ENCODE data around the gene ZDHHC8.
A peak's percentile ranks its signal among the peaks of the same experiment; 100 is the strongest.
"Not testable (repeated sequence)": the region's sequence is repeated elsewhere in the genome, so short reads cannot be mapped to it uniquely, and the experiment has no call there.

Gene ZDHHC8

DNA sequence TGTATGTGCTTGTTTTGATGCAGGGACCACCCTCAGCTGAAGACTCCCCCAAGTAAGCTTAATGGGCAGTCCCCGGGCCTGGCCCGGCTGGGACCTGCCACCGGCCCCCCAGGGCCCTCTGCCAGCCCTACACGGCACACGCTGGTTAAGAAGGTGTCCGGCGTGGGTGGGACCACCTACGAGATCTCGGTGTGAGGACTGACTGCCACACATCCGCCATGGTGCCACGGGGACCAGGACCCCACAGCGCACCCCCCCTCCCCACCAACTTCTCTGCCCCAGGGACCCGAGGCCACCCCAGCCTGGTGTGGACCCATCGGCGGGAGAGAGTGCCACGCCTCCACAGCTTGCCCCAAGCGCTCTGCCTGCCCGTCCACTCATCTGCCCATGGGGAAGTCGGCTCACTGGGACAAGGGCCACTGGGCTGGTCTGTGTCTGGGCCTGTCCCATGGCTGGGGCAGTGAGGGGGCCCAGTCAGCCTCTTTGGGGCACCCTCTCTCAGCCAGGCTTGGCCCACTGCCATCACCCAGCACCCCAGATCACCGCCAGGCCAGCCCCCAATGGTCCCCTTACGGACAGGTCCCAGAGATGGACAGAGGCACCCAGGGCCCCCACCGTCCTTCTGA lies 13.7 kb downstream of the ZDHHC8 start:
- DNase-seq (ENCODE audit: low read depth) = no peak

DNA sequence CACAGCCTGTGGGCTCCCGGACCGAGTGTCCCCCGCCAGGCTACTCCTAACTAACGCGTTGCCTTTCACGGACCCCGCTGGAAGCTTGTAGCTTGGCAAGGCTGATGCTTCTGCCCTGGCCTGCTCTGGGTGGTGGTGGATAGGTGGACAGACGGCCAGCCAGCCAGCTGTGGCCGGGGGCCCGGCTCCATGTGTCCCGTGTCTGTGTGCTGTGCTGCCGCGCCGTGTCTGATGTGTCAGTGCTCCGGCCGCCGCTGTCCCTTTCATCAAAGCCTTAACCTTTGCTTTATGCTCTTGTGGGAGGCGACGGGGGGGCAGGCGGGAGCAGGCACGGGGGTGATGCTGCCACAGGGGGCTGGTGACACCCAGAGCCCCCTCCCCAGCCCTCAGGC lies 14.2 kb downstream of the ZDHHC8 start:
- no peak for DNase-seq (ENCODE audit: low read depth)

- DNase-seq (ENCODE audit: low read depth) = no peak
Observed at GRCh38 chr22:20146777-20147176, 15.2 kb downstream of the ZDHHC8 start.

- no peak for DNase-seq (ENCODE audit: low read depth)
Observed at GRCh38 chr22:20147237-20147988, 15.8 kb downstream of the ZDHHC8 start.

DNA sequence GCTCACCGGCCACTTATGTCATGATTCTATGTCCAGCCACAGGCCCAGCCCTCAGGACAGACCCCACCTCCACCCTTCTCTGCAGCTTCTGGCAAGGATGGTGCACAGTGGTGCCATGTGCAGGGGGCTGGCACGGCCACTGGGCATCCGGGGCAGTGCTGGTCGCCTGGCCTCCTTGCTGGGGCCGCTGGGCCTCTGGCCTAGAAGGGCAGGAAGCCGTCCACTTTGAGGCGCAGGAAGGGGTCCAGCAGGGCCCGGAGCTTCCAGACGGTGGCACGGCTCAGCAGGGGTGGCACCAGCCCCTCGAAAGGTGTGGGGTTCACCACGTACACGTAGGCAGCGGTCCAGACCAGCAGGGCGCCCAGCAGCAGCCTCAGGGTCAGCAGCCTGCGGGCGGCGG lies 16.8 kb downstream of the ZDHHC8 start:
- no peak for DNase-seq (ENCODE audit: low read depth)

- no peak for DNase-seq (ENCODE audit: low read depth)
Observed at GRCh38 chr22:20149257-20150250, 17.9 kb downstream of the ZDHHC8 start.

- no peak for DNase-seq (ENCODE audit: low read depth)
Observed at GRCh38 chr22:20150381-20151275, 19.0 kb downstream of the ZDHHC8 start, which contains the start of gene CCDC188. CCDC188 (minus strand) TSS chr22:20151055; CDS start chr22:20150986, 69 bp downstream.

DNA sequence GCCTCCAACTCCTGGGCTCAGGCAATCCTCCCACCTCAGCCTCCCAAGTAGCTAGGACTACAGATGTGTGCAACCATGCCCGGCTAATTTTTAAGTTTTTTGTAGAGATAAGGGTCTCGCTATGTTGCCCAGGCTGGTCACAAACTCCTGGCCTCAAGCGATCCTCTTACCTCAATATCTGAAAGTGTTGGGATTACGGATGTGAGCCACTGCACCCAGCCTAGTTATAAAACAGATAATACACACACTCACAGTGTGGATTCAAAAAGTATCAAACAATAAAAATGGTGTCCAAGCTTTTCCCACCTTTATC lies 19.6 kb downstream of the ZDHHC8 start:
- DNase-seq (ENCODE audit: low read depth) = no peak

DNA sequence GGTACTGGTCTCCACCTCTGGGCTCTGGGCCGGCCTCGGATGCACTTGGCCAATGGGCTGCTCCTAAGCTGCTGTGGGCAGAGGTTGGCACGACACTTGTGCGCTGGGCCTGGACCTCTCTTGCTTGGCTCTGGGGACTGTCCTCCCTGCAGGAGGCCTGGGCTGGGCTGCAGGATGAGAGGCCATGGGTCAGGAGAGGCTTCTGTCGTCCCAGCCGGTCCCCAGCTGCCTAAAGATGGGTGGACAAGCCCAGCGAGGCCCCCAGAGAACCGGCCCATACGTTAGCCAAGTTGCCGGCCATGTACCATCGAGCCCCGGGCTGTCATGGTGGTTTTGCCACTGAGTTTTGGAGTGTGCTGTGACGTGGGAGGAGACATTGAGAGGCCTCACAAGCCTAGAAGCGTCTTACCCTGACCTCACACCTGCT lies 20.9 kb downstream of the ZDHHC8 start:
- DNase-seq (ENCODE audit: low read depth) = no peak

GRCh38 chr22:20153945-20154344 lies 22.3 kb downstream of the ZDHHC8 start:
- no peak for DNase-seq (ENCODE audit: low read depth)

- DNase-seq (ENCODE audit: low read depth) = no peak
Observed at GRCh38 chr22:20154602-20155187, 23.1 kb downstream of the ZDHHC8 start.

- no peak for DNase-seq (ENCODE audit: low read depth)
Observed at GRCh38 chr22:20155330-20156041, 23.9 kb downstream of the ZDHHC8 start.

DNA sequence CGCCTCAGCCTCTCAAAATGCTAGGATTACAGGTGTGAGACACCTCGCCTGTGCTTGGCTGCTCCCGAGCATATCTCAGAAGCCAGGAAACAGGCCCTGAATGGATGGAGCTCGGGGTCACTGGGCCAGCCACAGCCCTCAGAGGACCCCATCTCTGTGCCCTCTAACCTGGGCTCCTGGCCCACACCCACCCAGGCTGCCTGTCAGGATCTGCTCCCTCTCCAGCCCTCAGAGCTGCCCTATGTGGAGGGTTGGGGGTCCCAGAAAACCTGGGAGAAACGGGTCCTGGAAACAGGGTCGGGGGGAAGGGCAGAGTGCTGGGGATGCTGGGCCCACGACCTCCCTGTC lies 24.4 kb downstream of the ZDHHC8 start:
- DNase-seq (ENCODE audit: low read depth) = no peak

DNA sequence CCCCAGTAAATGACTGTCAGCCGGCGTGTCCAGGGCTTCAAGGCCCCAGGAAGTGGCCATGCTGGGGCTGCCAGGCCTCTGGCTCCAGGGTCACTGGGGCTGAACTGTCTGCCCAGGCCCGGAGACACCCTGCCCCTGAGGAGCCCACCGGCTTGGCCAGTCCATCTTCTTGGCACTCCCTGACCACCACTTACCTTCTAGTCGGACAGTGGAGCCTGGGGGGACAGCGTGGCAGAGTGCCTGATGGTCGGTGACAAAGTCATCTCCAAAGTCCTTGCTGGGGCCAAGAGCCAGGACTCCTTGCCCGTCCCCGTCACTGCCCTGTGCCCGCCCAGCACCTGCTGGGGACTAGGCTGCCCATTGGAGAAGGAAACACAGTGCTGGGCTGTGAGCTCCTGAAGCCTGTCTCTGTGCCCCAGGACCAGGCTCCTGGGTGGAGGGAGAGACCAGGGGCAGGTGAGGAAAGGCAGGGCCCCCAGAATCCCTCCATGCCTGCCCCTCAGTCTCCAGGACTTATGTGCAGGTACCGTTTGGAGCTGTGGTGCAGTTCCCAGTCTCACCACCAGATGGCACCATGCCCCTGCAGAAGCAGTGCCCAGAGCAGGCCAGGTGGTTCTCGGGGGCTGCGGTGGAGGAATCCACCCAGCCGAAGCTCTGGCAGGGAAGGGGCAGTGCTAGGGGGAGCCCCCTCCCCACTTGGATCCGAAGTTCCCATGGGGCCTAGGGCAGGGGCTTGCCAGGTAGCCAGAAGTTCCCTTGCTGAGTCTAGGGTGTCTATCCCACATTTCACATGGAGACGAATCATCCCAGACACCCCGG lies 25.2 kb downstream of the ZDHHC8 start:
- DNase-seq (ENCODE audit: low read depth) = peak; percentile 89

- DNase-seq (ENCODE audit: low read depth) = no peak
Observed at GRCh38 chr22:20157430-20158183, 26.0 kb downstream of the ZDHHC8 start.

DNA sequence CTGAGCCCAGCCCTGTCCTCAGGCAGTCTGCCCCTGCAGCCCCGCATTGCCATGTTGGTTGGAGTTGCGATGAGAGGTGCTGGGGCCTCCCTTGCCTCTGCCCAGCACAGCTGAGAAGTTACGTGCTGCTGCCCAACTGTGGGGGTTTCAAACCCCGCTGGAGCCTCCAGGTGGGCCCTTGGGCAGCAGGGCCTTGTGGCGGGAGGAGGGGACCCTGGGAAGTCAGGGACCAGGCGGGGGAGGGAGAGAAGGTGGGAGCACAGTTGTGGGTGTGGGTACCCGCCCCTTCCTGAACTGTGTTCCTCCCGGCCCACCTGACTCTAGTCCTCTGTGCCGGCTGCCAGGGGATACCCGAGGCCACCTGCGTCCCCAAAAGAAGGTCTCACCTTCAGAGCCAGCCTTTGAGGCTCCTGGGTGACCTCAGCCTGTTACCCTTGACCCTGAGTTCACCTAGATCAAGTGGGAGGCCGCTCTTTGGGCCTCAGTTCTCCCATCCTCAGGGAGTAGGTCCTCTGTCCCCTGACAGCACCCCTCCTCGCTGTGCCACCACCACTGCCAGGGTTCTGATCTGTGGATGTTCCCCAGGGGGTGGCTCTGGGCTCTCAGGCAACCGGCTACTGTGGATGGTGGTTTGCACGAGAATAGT lies 26.9 kb downstream of the ZDHHC8 start:
- no peak for DNase-seq (ENCODE audit: low read depth)

GRCh38 chr22:20159076-20159475 lies 27.5 kb downstream of the ZDHHC8 start:
- no peak for DNase-seq (ENCODE audit: low read depth)

GRCh38 chr22:20159531-20159930 lies 27.9 kb downstream of the ZDHHC8 start:
- not testable (repeated sequence) for DNase-seq (ENCODE audit: low read depth)
